Measurements from ENCODE around the gene TTC39C.

The TTC39C gene

GRCh38 chr18:23992089-23992940 lies 22.2 kb upstream of the TTC39C start:
- DNase-seq, result no peak

GRCh38 chr18:23992941-23993280 lies 21.6 kb upstream of the TTC39C start:
- no peak for DNase-seq

GRCh38 chr18:23994361-23994902 lies 20.1 kb upstream of the TTC39C start:
- no peak for DNase-seq

DNA sequence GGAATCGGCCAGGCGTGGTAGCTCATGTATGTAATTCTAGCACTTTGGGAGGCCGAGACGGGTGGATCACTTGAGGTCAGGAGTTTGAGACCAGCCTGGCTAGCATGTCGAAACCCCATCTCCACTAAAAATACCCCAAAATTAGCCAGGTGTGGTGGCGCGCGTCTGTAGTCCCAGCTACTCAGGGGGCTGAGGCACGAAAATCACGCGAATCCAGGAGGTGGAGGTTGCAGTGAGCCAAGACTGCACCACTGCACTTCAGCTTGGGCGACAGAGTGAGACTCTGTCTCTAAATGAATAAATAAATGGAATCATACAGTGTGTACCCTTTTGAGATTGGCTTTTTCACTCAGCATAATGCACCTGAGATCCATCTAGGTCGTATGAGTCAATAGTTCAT lies 19.4 kb upstream of the TTC39C start:
- no peak for DNase-seq

DNA sequence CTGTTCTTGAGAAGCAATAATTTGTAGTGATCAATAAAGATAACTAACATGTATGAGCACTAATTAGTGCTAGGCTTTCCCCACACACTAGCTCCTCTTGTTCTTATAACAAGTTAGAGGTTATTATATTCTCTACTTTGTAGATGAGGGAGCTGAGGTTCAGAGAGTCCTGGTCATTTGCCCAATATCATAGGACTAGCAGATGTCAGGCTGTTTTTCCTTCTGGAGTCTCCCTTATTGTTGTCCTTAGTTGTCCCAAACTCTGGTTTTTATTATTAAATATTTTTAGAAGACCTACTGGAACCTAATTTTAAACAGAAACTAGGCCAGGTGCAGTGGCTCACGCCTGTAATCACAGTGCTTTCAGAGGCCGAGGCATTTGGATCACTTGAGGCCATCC lies 16.5 kb upstream of the TTC39C start:
- no peak for DNase-seq

- DNase-seq, result no peak
Observed at GRCh38 chr18:23998820-23999219, 15.7 kb upstream of the TTC39C start.

GRCh38 chr18:24000613-24001490 lies 13.7 kb upstream of the TTC39C start:
- no peak for DNase-seq

DNA sequence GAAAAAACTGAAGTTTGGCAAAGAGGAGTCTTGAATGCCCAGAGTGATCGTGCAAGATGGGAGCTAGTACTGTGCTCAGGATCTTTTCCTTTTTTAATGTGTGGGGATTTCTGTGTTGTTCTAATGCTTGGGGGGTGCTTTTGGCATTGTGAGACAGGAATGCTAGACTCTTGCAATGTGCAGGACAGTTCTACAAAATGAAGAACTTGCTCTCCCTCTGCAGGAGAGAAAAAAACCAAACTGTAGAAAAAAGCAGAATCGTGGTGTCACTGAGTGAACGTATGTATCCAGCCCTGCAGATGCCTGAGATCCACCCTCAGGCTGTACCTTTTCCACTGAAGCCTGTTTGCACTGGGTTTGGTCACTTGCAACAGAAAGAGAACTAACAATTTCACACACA lies 12.1 kb upstream of the TTC39C start:
- no peak for DNase-seq

GRCh38 chr18:24003288-24003687 lies 11.3 kb upstream of the TTC39C start:
- no peak for DNase-seq

DNA sequence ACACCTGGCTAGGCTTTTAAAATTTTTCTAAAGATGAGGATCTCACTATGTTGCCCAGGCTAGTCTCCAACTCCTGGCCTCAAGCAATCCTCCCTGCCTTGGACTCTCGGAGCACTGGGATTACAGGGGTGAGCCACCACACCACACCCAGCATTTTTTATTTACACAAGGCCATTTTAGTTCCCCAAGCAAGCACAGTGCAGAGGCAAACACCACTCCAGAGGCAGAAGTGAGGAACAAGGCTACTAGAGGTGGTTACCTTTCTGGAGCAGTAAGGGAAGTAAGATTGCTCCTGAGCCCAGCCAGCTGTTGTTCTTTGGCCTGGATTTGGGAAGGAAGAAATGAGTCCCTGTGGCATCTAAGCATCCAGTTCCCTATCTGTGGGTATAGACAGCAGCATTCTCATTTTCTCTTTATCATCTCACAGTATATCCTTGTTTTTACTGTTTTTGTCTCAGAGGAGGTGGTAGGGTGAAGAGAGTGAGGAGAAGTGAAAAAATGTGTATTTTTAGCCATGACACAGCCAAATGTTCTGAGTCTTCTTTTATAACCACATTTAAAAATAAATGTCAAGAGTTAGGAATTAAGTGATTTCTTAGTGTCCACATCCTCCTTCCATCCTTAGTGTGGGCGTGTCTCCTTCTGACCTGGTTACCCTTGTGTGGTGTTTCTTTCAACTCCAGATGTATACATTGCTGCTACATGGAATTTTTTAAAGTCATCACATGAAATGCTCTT lies 10.5 kb upstream of the TTC39C start:
- DNase-seq, result no peak

- no peak for DNase-seq
Observed at GRCh38 chr18:24006712-24007313, 7.7 kb upstream of the TTC39C start.

- DNase-seq, result peak; percentile 34
Observed at GRCh38 chr18:24009246-24009645, 5.3 kb upstream of the TTC39C start.

GRCh38 chr18:24009651-24010333 lies 4.8 kb upstream of the TTC39C start:
- peak; percentile 26 for DNase-seq

- peak; percentile 45 for DNase-seq
Observed at GRCh38 chr18:24010673-24011072, 3.9 kb upstream of the TTC39C start.

- DNase-seq, result peak; percentile 12
Observed at GRCh38 chr18:24011123-24011917, 3.2 kb upstream of the TTC39C start.

- no peak for DNase-seq
Observed at GRCh38 chr18:24013051-24013450, 1.5 kb upstream of the TTC39C start.

- peak; percentile 77 for DNase-seq
Observed at GRCh38 chr18:24014986-24015638, 558 bp downstream of the TTC39C start.

DNA sequence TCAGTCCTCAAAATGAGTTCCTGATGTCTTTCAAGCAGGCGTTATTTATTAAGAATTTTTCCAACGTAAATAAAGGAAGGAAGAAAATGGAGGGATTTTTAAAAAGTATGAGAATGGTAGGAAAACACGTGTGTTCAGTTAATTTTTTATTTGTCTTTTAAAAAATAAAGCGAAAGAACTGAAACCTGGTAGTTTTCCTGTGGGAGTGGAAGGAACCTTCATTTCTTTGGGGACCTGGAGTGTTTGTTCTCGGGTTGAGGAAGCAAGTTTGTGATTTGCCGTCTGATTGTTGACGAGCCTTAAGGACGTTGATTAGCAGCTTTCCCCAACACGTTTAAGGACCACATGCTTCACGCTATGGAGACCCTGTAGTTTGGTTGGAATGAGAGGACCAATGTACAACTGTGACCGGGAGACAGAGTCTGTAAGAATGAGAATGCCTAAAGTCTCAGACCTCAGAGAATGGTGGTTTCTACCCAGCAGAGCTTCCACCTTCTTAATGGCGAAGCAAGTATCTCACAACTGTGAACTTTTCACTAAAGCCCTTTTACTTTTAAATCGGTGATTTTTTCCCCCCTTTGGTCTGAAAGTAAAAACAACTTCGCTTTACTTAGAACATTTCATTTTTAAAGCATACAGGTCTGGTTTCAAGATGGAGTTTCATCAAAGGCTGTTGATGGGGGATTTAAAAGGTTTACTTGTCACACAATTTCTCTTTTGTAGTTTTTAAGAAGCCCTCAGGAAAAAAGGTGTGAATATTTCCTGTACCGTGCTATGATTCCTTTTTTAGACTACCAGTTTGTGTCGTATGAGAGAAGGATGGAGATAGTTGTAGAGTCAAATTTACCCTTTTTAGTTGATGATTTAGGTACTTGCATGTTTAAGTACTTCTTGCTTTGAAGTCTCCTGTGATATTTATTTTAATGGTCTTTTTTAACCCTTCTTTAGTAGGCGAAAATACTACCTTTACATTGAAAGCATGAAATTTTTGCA lies 1.4 kb downstream of the TTC39C start:
- peak; percentile 22 for DNase-seq

DNA sequence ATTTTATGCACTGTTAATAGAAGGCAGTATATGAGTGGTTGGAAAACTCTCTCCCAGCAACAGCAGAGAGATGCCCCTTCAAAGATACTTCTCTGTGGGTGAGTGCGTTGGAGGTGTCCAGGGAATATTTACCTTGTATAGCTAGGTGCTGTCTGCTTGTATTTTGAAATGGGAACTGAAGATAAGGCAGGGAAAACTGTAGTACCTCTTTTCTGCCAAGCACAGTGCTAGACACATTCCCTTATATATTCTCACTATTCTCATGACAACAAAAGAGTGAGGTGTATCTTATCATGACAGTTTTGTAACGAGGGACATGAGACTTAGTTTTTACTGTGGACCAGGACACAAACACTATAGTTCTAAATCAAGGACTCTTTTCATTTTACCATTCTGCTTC lies 2.1 kb downstream of the TTC39C start:
- DNase-seq, result peak; percentile 4
